Naive thymus-derived CD4-positive, alpha-beta T cell (primary cell): ENCODE measurements around the gene IBA57. TPM values are rescaled to one million over a fixed set of nuclear protein-coding genes. Genes with fewer than 3 reads are reported as not detected.

Experiments
- ATAC-seq: fragments of 150-1000 bp; cut with Tn5 transposase; 2 replicates; pipeline ENCODE4 v1.10.0; 2021; ENCODE audit warnings: mild to moderate bottlenecking, moderate library complexity
- CTCF ChIA-PET: fragments of 350-600 bp; sonication (Branson Sonifier 250); formaldehyde crosslinking; loops from one replicate; lab custom pipeline; 2021; ENCODE audit warnings: antibody characterized with exemption; lab: Charles Lee
- POLR2A ChIA-PET: fragments of 350-600 bp; sonication (Branson Sonifier 250); formaldehyde crosslinking; loops from one replicate; lab custom pipeline; 2021; ENCODE audit warnings: antibody characterized with exemption, inconsistent platforms; lab: Charles Lee
- DNase-seq, 9 donors: peaks; one replicate each; pipeline versions ENCODE4 v3.0.0 to v3.0.0-alpha.2; 2020 to 2022; ENCODE audit warnings: mixed read lengths in 1 of 9
- H3K27ac ChIP-seq: one replicate; pipeline ENCODE4 v1.7.0; 2013; ENCODE audit warnings: mild to moderate bottlenecking, low read depth, low read length, moderate library complexity
- H3K27me3 ChIP-seq, 2 donors: one replicate each; pipeline ENCODE4 v1.7.0; 2013; ENCODE audit warnings: low read length in 2 of 2, mild to moderate bottlenecking in 2 of 2, moderate library complexity in 2 of 2; ENCODE audit not compliant: control insufficient read depth in 2 of 2, insufficient read depth in 2 of 2
- H3K36me3 ChIP-seq, 3 experiments: 1 replicate in 2 of 3; 2 replicates in 1 of 3; pipeline ENCODE4 v1.7.0; 2013; ENCODE audit warnings: low read length in 3 of 3, mild to moderate bottlenecking in 3 of 3, moderate library complexity in 1 of 3; ENCODE audit not compliant: insufficient read depth in 3 of 3, control insufficient read depth in 2 of 3
- H3K4me1 ChIP-seq, 2 donors: one replicate each; pipeline ENCODE4 v1.7.0; 2013; ENCODE audit warnings: low read length in 2 of 2, mild to moderate bottlenecking in 2 of 2, moderate library complexity in 1 of 2; ENCODE audit not compliant: control insufficient read depth in 2 of 2, insufficient read depth in 2 of 2
- H3K4me3 ChIP-seq: 2 replicates; pipeline ENCODE4 v1.7.0; 2013; ENCODE audit warnings: mild to moderate bottlenecking, low read length
- H3K9me3 ChIP-seq, 3 experiments: 1 replicate in 2 of 3; 2 replicates in 1 of 3; pipeline ENCODE4 v1.7.0; 2013; ENCODE audit warnings: low read length in 3 of 3; ENCODE audit not compliant: control insufficient read depth in 2 of 3
- H3K27ac Mint-ChIP-seq, 9 donors: one replicate each; pipeline ENCODE4 v1.8.0; 2020 to 2022; ENCODE audit warnings: mixed read lengths in 9 of 9, mild to moderate bottlenecking in 8 of 9, moderate library complexity in 5 of 9, inconsistent platforms in 2 of 9
- H3K27me3 Mint-ChIP-seq, 5 donors: one replicate each; pipeline ENCODE4 v1.8.0; 2021 to 2022; ENCODE audit warnings: mixed read lengths in 5 of 5, mild to moderate bottlenecking in 1 of 5
- H3K36me3 Mint-ChIP-seq, 5 donors: one replicate each; pipeline ENCODE4 v1.8.0; 2020 to 2022; ENCODE audit warnings: mixed read lengths in 5 of 5, mild to moderate bottlenecking in 3 of 5, inconsistent platforms in 1 of 5
- H3K4me1 Mint-ChIP-seq, 7 donors: one replicate each; pipeline ENCODE4 v1.8.0; 2020 to 2022; ENCODE audit warnings: mixed read lengths in 7 of 7, mild to moderate bottlenecking in 3 of 7, inconsistent platforms in 1 of 7
- H3K4me3 Mint-ChIP-seq, 10 donors: one replicate each; pipeline ENCODE4 v1.8.0; 2020 to 2022; ENCODE audit warnings: mild to moderate bottlenecking in 10 of 10, mixed read lengths in 10 of 10, moderate library complexity in 6 of 10, inconsistent platforms in 2 of 10
- H3K9me3 Mint-ChIP-seq, 11 donors: one replicate each; pipeline ENCODE4 v1.8.0; 2020 to 2022; ENCODE audit warnings: mixed read lengths in 11 of 11, mild to moderate bottlenecking in 4 of 11, inconsistent platforms in 1 of 11, moderate library complexity in 1 of 11
- intact Hi-C, 2 donors: fragments of 100-400 bp; cut with micrococcal nuclease; formaldehyde crosslinking; loops; one replicate each; pipeline ENCODE4 v1.15.1; 2023
- polyA plus RNA-seq, 2 donors: library from polyadenylated mRNA; unstranded; fragments of 300-500 nt; fragmentation: Illumina TruSeq; gene quantifications; one replicate each; pipeline ENCODE4 v1.2.3, GENCODE V29; 2021
- total RNA-seq, 6 experiments: library from RNA in 5 of 6; stranded (reverse) in 5 of 6; gene quantifications; 1 replicate in 5 of 6; 2 replicates in 1 of 6; pipeline ENCODE4 v1.2.3 and lab custom pipeline; 2021 to 2026

Gene IBA57
- total and polyA plus RNA-seq, 7 experiments from 2014 or later, result 5.4 to 17.1 (median 10.2) TPM

- Histone ChIP-seq H3K27ac (no peak overlapping the region), H3K4me3 (peak overlapping the region; percentile 20), H3K9me3 (no peaks in the 10 kb centered on the region), H3K36me3 (peaks cover 0 to 27% (median 0%) of the 10 kb centered on the region in 3 experiments), H3K27me3 (no peaks in the 10 kb centered on the region), H3K4me1 (no peaks in the 10 kb centered on the region)
- Mint-ChIP-seq H3K9me3 (no peaks in the 10 kb centered on the region), H3K4me1 (peaks cover 3 to 13% (median 5%) of the 10 kb centered on the region in 7 donors), H3K36me3 (peaks cover 0 to 5% (median 0%) of the 10 kb centered on the region in 5 donors), H3K4me3 (peak overlapping the region in 9 of 10 donors; percentile 42 to 95 (median 91)), H3K27ac (peak overlapping the region in 2 of 9 donors; percentile 65 to 86), H3K27me3 (no peaks in the 10 kb centered on the region)
- ATAC-seq (no peak), DNase-seq (no peak)
- POLR2A ChIA-PET, result no interaction called here
- intact Hi-C loops, result loop anchor here in 1 of 2 donors (2.0 kb wide), 1 partner anchor 38 kb away; no protein-coding TSS in a partner anchor
- CTCF ChIA-PET, result no interaction called here
Observed at GRCh38 chr1:228212415-228212965, 46.9 kb downstream of the IBA57 start.

- H3K27ac Mint-ChIP-seq, result peak overlapping the region; percentile 28 to 96 (median 88)
- no peaks in the 10 kb centered on the region for H3K27me3 Mint-ChIP-seq
- CTCF ChIA-PET, result interaction anchor here (0.7 kb wide), 1 partner anchor 62 kb away, joined by 3 read pairs; no protein-coding TSS in a partner anchor
Observed at GRCh38 chr1:228212966-228213844, 47.6 kb downstream of the IBA57 start.

DNA sequence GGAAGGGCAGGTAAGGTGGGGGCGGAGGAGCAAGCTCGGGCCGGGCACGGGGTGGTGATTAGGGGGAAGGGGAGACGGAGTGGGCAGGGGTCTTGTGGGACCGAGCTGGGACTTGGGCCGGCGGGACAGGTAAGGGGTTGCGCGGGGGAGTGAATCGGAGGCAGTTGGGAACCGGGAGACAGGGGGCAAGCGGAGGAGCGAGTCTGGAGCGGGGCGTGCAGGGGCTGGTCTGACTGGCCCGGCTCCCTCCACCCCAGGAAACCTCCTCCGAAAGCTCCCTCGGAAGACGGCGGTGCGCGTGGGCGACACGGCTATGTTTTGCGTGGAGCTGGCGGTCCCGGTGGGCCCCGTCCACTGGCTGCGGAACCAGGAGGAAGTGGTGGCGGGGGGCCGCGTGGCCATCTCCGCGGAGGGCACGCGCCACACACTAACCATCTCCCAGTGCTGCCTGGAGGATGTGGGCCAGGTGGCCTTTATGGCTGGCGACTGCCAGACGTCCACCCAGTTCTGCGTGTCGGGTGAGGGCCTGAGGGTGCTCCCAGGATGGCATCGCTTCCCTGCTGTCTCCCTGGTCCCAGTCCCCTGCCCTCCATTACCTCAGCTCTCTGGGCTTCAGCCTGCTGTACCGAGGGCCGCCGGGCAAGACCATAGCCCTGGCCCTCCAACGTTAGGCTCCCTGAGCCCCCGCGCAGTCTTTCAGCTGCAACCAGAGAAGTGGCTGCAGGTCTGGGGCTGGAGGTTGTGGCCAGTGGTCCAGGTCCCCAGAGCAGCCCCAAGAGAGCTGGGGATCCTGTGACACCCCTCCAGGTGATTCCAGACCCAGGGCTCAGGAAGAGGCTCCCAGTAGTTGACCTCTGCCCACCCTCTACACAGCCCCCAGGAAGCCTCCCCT is 48.6 kb downstream of the IBA57 start:
- no peak for ATAC-seq
- Histone ChIP-seq H3K4me3 (peak overlapping the region; percentile 33), H3K36me3 (peaks cover 0 to 41% (median 3%) of the 10 kb centered on the region in 3 experiments), H3K27ac (peak overlapping the region; percentile 11), H3K4me1 (no peaks in the 10 kb centered on the region), H3K9me3 (no peaks in the 10 kb centered on the region), H3K27me3 (no peaks in the 10 kb centered on the region)
- no peaks in the 10 kb centered on the region for H3K27me3 Mint-ChIP-seq
- DNase-seq, result no peak
- peaks cover 3 to 13% (median 8%) of the 10 kb centered on the region in 7 donors for H3K4me1 Mint-ChIP-seq
- CTCF ChIA-PET, result interaction anchor here (0.7 kb wide), 1 partner anchor 61 kb away, joined by 3 read pairs; no protein-coding TSS in a partner anchor
- H3K4me3 Mint-ChIP-seq, result peak overlapping the region; percentile 63 to 88 (median 74)
- no peaks in the 10 kb centered on the region for H3K9me3 Mint-ChIP-seq
- POLR2A ChIA-PET, result interaction anchor here (0.6 to 1.2 kb wide), 5 partner anchors 48 to 272 kb away, joined by 3 to 6 read pairs (median 4); partner anchors contain the start of genes ARF1, IBA57 and TRIM11
- H3K27ac Mint-ChIP-seq, result peak overlapping the region in 3 of 9 donors; percentile 26 to 80 (median 32)
- H3K36me3 Mint-ChIP-seq, result peaks cover 0 to 15% (median 0%) of the 10 kb centered on the region in 5 donors
- intact Hi-C loops, result loop anchor here (1.0 to 2.0 kb wide), 18 partner anchors 39 to 426 kb away; partner anchors contain the start of genes ARF1 (in 2 of the 2), GUK1 (in 2 of the 2), MRPL55 (in 2 of the 2) and IBA57 (in 1 of the 2)

More at GRCh38 chr1:228212966-228213844, 47.6 kb downstream of the IBA57 start:
- Histone ChIP-seq H3K27ac (peak overlapping the region; percentile 73), H3K4me3 (peak overlapping the region; percentile 68), H3K9me3 (no peaks in the 10 kb centered on the region), H3K36me3 (peaks cover 0 to 32% (median 0%) of the 10 kb centered on the region in 3 experiments), H3K27me3 (no peaks in the 10 kb centered on the region), H3K4me1 (no peaks in the 10 kb centered on the region)
- no peaks in the 10 kb centered on the region for H3K9me3 Mint-ChIP-seq
- ATAC-seq (peak; percentile 95), DNase-seq (peak; percentile 71 to 88 (median 82))
- POLR2A ChIA-PET, result interaction anchor here (0.6 to 1.0 kb wide), 4 partner anchors 47 to 273 kb away, joined by 3 to 6 read pairs (median 4); partner anchors contain the start of genes ARF1 and TRIM11
- H3K4me1 Mint-ChIP-seq, result peaks cover 3 to 13% (median 5%) of the 10 kb centered on the region in 7 donors
- intact Hi-C loops, result loop anchor here (1.0 to 2.0 kb wide), 18 partner anchors 38 to 425 kb away; partner anchors contain the start of genes ARF1 (in 2 of the 2), GUK1 (in 2 of the 2), MRPL55 (in 2 of the 2) and IBA57 (in 1 of the 2)
- peaks cover 0 to 9% (median 0%) of the 10 kb centered on the region in 5 donors for H3K36me3 Mint-ChIP-seq
- peak overlapping the region; percentile 77 to 95 (median 91) for H3K4me3 Mint-ChIP-seq

- Mint-ChIP-seq H3K27me3 (no peaks in the 10 kb centered on the region), H3K9me3 (no peaks in the 10 kb centered on the region), H3K4me3 (peak overlapping the region in 8 of 10 donors; percentile 10 to 88 (median 69)), H3K4me1 (peaks cover 4 to 14% (median 8%) of the 10 kb centered on the region in 7 donors), H3K27ac (peak overlapping the region in 1 of 9 donors; percentile 32), H3K36me3 (peaks cover 0 to 19% (median 0%) of the 10 kb centered on the region in 5 donors)
- POLR2A ChIA-PET, result interaction anchor here (1.2 kb wide), 1 partner anchor 50 kb away, joined by 3 read pairs; the partner anchor contains the start of gene IBA57
- H3K4me3 ChIP-seq, result no peak overlapping the region
- H3K36me3 ChIP-seq, result peaks cover 0 to 51% (median 6%) of the 10 kb centered on the region in 3 experiments
- H3K27me3 ChIP-seq, result no peaks in the 10 kb centered on the region
- intact Hi-C loops, result no loop called here
- H3K4me1 ChIP-seq, result no peaks in the 10 kb centered on the region
- DNase-seq, result no peak
- ATAC-seq, result no peak
- no peaks in the 10 kb centered on the region for H3K9me3 ChIP-seq
- CTCF ChIA-PET, result interaction anchor here (0.6 kb wide), 2 partner anchors 12 to 216 kb away, joined by 3 to 4 read pairs; no protein-coding TSS in a partner anchor
- no peak overlapping the region for H3K27ac ChIP-seq
Observed at GRCh38 chr1:228214921-228215662, 49.5 kb downstream of the IBA57 start.

DNA sequence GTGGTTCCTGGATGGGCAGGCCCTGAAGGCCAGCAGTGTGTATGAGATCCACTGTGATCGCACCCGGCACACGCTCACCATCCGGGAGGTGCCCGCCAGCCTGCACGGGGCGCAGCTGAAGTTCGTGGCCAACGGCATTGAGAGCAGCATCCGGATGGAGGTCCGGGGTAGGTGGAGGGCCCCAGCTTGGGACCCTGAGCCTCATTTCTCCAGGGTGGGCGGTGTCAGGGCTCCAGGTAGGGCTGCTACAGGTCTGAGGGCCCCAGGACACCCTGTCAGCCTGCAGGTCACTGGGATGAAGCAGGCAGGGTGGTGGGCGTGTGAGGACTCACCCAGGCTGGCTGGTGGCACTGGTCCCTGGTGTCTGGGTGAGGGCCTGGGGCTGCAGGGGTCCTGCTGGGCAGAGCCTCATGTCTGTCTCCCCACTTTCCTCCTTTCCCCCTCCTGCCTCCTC is 50.1 kb downstream of the IBA57 start:
- CTCF ChIA-PET, result interaction anchor here (0.6 kb wide), 1 partner anchor 216 kb away, joined by 4 read pairs; no protein-coding TSS in a partner anchor
- H3K9me3 ChIP-seq, result no peaks in the 10 kb centered on the region
- H3K4me3 Mint-ChIP-seq, result peak overlapping the region in 3 of 10 donors; percentile 38 to 59 (median 44)
- no peaks in the 10 kb centered on the region for H3K9me3 Mint-ChIP-seq
- H3K27me3 ChIP-seq, result no peaks in the 10 kb centered on the region
- H3K36me3 Mint-ChIP-seq, result peaks cover 0 to 23% (median 0%) of the 10 kb centered on the region in 5 donors
- peaks cover 4 to 14% (median 8%) of the 10 kb centered on the region in 7 donors for H3K4me1 Mint-ChIP-seq
- H3K4me3 ChIP-seq, result no peak overlapping the region
- POLR2A ChIA-PET, result interaction anchor here (1.2 kb wide), 1 partner anchor 50 kb away, joined by 3 read pairs; the partner anchor contains the start of gene IBA57
- H3K27ac ChIP-seq, result no peak overlapping the region
- H3K27me3 Mint-ChIP-seq, result no peaks in the 10 kb centered on the region
- peaks cover 0 to 57% (median 6%) of the 10 kb centered on the region in 3 experiments for H3K36me3 ChIP-seq
- ATAC-seq, result no peak
- H3K27ac Mint-ChIP-seq, result peak overlapping the region in 3 of 9 donors; percentile 10 to 80 (median 53)
- intact Hi-C loops, result no loop called here
- DNase-seq, result no peak
- no peaks in the 10 kb centered on the region for H3K4me1 ChIP-seq
